Breast epithelium (tissue), 3 donors: ENCODE measurements around the gene CUL3.

Experiments used
- POLR2A ChIP-seq: fragments of 450-650 bp; IDR thresholded peaks from one replicate; pipeline ENCODE4 v1.6.1; 2016; ENCODE audit warnings: antibody characterized with exemption, mild to moderate bottlenecking, moderate library complexity
- POLR2AphosphoS5 ChIP-seq, 3 donors: sonication (generic); formaldehyde crosslinking; IDR thresholded peaks; one replicate each; pipeline ENCODE4 v1.6.1; 2017; ENCODE audit warnings: antibody characterized with exemption in 3 of 3
- TF ChIP-seq, protein P1 (sequence below), 3 donors: fragments of 450-650 bp; IDR thresholded peaks; one replicate each; pipeline ENCODE4 v1.5.1; 2016 to 2017; ENCODE audit warnings: antibody characterized with exemption in 3 of 3, mild to moderate bottlenecking in 3 of 3, moderate library complexity in 3 of 3

DNA sequence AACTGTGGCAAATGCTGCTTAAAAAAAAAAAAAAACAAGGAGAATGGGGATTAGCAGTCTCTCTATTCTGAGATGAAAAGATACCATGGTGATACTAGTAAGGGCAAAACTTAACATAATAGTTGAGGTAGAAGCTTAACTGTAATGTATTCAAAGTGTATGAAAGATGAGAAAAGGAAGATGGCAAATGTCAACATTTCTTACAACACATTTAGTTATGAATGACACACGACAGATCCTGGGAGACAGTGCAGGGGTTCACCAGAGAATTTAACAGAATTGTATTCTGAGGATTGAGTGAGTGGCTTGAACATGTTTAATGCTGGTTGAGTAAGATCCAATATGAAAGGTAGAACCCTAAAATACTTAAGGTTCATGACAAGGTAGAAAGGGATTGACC is 52.7 kb downstream of the CUL3 start:
- TF ChIP-seq POLR2A (no peak), POLR2AphosphoS5 (IDR thresholded peaks at IDR 0.05) (no peak)
- TF ChIP-seq, protein P1, sequence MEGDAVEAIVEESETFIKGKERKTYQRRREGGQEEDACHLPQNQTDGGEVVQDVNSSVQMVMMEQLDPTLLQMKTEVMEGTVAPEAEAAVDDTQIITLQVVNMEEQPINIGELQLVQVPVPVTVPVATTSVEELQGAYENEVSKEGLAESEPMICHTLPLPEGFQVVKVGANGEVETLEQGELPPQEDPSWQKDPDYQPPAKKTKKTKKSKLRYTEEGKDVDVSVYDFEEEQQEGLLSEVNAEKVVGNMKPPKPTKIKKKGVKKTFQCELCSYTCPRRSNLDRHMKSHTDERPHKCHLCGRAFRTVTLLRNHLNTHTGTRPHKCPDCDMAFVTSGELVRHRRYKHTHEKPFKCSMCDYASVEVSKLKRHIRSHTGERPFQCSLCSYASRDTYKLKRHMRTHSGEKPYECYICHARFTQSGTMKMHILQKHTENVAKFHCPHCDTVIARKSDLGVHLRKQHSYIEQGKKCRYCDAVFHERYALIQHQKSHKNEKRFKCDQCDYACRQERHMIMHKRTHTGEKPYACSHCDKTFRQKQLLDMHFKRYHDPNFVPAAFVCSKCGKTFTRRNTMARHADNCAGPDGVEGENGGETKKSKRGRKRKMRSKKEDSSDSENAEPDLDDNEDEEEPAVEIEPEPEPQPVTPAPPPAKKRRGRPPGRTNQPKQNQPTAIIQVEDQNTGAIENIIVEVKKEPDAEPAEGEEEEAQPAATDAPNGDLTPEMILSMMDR (IDR thresholded peaks at IDR 0.05) = no peak
